ENCODE data around the gene FRMPD1. TPM values are rescaled to one million over a fixed set of nuclear protein-coding genes. Genes with fewer than 3 reads are reported as not detected.

FRMPD1 gene
- total and polyA plus RNA-seq, 2 of the 4 experiments (the other 2 are of a cell fraction): not detected

- Histone ChIP-seq H3K4me2 (ENCODE audit: low read depth, low read length) (no peak overlapping the region), H3K27me3 (ENCODE audit: control insufficient read depth, insufficient read depth, low read length) (peaks cover 74% of the 10 kb centered on the region), H2BK20ac (ENCODE audit: low read depth, low read length) (no peak overlapping the region), H2AFZ (replicated peaks; ENCODE audit: low read length, poor library complexity) (no peak overlapping the region), H3K18ac (ENCODE audit: low read depth, low read length) (no peak overlapping the region), H3K14ac (replicated peaks; ENCODE audit: low read depth, low read length) (no peak overlapping the region), H4K5ac (ENCODE audit: low read depth, low read length) (no peak overlapping the region), H4K8ac (ENCODE audit: low read depth in 2 of 2, low read length in 2 of 2) (no peak overlapping the region), H3K79me1 (ENCODE audit: low read depth in 1 of 2, low read length in 2 of 2) (no peaks in the 10 kb centered on the region), H3K27ac (ENCODE audit: insufficient read depth, low read length) (no peak overlapping the region), H3K36me3 (ENCODE audit: control insufficient read depth, insufficient read depth, low read length) (no peaks in the 10 kb centered on the region), H4K91ac (ENCODE audit: insufficient read depth, low read depth, low read length) (no peak overlapping the region), H3K9ac (ENCODE audit: low read depth, low read length) (no peak overlapping the region), H3K4ac (ENCODE audit: low read depth, low read length) (no peak overlapping the region), H3K4me3 (ENCODE audit: insufficient read depth, low read depth, low read length) (no peak overlapping the region), H2BK15ac (ENCODE audit: low read depth, low read length) (no peak overlapping the region), H2BK120ac (ENCODE audit: low read depth, low read length) (no peak overlapping the region), H2AK5ac (ENCODE audit: low read depth, low read length) (no peak overlapping the region), H4K20me1 (ENCODE audit: insufficient read depth, low read length) (no peaks in the 10 kb centered on the region), H3K4me1 (ENCODE audit: control insufficient read depth, insufficient read depth, low read length) (peaks cover 3% of the 10 kb centered on the region; the same call in 1 of the 2 replicates), H3K9me3 (ENCODE audit: control insufficient read depth, insufficient read depth, low read length) (peaks cover 2% of the 10 kb centered on the region; the same call in 1 of the 2 replicates), H3K56ac (ENCODE audit: extremely low read depth, insufficient read depth, low read length) (no peak overlapping the region), H2BK5ac (ENCODE audit: low read depth, low read length, poor library complexity, severe bottlenecking) (no peak overlapping the region), H2AK9ac (replicated peaks; ENCODE audit: low read depth, low read length, poor library complexity) (no peak overlapping the region), H3K23ac (ENCODE audit: low read depth, low read length) (no peak overlapping the region), H3K9me1 (ENCODE audit: insufficient read depth, low read length) (peaks cover 4% of the 10 kb centered on the region; the same call in 1 of the 2 replicates)
- intact Hi-C loops (cut with micrococcal nuclease) (no loop called here), dilution Hi-C loops (cut with HindIII; ENCODE audit: low sequenced_read_pairs, unreplicated experiment) (no loop called here), in situ Hi-C loops (cut with MboI; ENCODE audit: low sequenced_read_pairs) (no loop called here)
- ChIA-PET CTCF (no interaction called here), POLR2A (ENCODE audit: unreplicated experiment) (interaction anchor here (0.5 kb wide), 1 partner anchor 53 kb away, joined by 5 read pairs; no protein-coding TSS in a partner anchor)
- ATAC-seq (ENCODE audit: low read depth) (no peak), DNase-seq (no peak)
- 87% methylated on average over 3 of the region's 7 CpGs; no CpG with 5 or more reads in 1 of the 2 experiments for WGBS, 2 experiments (ENCODE audit: extremely low coverage in 2 of 2, insufficient read length in 1 of 2)
- TF ChIP-seq POLR2A (IDR thresholded peaks at IDR 0.05; ENCODE audit: low read depth, low read length) (no peak), RFX5 (IDR thresholded peaks at IDR 0.05; ENCODE audit: low read depth, low read length) (no peak), NFE2L2 (IDR thresholded peaks at IDR 0.05; ENCODE audit: low read depth, low read length) (no peak), MXI1 (IDR thresholded peaks at IDR 0.05; ENCODE audit: borderline replicate concordance, low read depth, low read length) (no peak), CHD1 (IDR thresholded peaks at IDR 0.05; ENCODE audit: low read depth, low read length) (no peak)
- BruUV-seq (replicated peaks): no TSS peak
Measured at GRCh38 chr9:37652261-37652660, 1.5 kb downstream of the FRMPD1 start.

All from IMR-90 (cell line).